SKM-1 (cell line): ENCODE results near the gene LCMT2.

Experiments
- DNase-seq: peaks from one replicate; lab custom pipeline; 2025; ENCODE audit not compliant: unreplicated experiment; lab: John Stamatoyannopoulos, UW

LCMT2 gene, protein sequence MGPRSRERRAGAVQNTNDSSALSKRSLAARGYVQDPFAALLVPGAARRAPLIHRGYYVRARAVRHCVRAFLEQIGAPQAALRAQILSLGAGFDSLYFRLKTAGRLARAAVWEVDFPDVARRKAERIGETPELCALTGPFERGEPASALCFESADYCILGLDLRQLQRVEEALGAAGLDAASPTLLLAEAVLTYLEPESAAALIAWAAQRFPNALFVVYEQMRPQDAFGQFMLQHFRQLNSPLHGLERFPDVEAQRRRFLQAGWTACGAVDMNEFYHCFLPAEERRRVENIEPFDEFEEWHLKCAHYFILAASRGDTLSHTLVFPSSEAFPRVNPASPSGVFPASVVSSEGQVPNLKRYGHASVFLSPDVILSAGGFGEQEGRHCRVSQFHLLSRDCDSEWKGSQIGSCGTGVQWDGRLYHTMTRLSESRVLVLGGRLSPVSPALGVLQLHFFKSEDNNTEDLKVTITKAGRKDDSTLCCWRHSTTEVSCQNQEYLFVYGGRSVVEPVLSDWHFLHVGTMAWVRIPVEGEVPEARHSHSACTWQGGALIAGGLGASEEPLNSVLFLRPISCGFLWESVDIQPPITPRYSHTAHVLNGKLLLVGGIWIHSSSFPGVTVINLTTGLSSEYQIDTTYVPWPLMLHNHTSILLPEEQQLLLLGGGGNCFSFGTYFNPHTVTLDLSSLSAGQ

DNA sequence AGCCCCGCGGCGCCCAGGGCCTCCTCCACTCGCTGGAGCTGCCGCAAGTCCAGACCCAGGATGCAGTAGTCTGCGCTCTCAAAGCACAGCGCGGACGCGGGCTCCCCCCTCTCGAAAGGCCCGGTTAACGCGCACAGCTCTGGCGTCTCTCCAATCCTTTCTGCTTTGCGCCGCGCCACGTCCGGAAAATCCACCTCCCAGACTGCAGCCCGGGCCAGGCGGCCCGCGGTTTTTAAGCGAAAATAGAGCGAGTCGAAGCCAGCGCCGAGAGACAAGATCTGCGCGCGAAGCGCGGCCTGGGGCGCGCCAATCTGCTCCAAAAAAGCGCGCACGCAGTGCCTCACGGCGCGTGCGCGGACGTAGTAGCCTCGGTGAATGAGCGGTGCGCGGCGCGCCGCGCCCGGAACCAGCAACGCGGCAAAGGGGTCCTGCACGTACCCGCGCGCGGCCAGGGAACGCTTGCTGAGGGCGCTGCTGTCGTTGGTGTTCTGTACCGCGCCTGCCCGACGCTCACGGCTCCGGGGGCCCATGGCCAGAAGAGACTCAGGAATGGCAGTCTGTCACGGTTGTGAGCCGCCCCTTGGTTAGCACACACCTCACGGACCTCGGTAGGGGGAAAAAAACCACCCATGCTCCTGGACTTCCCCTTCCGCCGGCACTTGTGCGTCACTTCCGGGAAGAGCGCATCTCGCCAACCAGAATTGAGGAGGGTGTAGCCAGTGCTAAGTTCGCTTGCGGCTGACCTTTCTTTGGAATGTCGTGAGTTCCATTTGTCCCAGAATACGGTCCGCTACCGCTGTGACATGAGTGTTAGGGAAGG, at the start of gene LCMT2:
TSS of gene LCMT2 (minus strand) at position 614 of the 820 bp plus-strand sequence. CDS start at position 530, 84 bp downstream.
- peak; percentile 91 for DNase-seq

DNA sequence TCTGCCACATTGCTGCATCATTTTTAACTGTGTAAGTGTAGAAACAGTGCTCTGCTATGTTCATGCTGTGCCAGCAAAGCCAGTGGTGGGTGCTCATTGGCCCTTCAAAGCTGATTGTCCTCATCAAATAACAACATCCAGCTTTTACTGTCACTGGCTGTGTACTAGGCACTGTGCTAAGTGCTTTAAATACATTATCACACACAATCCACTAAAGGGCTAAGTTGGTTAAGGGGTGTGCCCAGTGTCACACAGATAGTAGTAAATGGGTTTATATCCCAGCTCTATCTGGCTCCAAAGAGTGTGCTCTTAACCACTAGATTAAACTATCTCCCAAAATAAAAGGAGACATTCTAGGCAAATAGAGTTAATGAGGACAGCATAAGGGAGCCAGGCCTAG, 48.2 kb upstream of the LCMT2 start:
- DNase-seq: no peak

DNA sequence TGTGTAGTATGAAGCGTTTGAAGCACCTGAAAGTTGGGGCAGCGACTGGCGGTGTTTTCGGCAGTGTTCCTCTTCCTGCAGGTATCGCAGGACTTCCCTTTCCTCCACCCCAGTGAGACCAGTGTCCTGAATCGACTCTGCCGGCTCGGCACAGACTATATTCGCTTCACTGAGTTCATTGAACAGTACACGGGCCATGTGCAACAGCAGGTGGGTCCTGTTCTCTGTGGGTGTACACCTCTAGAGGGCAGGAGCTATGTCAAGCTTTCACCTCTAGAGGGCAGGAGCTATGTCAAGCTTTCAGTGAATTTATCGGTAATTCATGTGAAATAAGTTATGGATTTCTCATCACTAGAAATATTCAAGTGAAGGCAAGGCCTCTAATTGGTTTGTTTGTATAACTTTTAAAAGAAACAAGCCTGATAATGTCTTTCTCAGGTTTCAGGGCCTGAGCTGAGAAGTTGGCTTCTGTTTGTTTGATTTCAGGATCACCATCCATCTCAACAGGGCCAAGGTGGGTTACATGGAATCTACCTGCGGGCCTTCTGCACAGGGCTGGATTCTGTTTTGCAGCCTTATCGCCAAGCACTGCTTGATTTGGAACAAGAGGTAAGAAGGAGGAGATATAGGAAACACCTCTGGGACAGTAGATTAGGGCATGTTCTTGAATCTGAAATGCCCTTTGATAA, 45.8 kb upstream of the LCMT2 start:
- DNase-seq: peak; percentile 16

DNA sequence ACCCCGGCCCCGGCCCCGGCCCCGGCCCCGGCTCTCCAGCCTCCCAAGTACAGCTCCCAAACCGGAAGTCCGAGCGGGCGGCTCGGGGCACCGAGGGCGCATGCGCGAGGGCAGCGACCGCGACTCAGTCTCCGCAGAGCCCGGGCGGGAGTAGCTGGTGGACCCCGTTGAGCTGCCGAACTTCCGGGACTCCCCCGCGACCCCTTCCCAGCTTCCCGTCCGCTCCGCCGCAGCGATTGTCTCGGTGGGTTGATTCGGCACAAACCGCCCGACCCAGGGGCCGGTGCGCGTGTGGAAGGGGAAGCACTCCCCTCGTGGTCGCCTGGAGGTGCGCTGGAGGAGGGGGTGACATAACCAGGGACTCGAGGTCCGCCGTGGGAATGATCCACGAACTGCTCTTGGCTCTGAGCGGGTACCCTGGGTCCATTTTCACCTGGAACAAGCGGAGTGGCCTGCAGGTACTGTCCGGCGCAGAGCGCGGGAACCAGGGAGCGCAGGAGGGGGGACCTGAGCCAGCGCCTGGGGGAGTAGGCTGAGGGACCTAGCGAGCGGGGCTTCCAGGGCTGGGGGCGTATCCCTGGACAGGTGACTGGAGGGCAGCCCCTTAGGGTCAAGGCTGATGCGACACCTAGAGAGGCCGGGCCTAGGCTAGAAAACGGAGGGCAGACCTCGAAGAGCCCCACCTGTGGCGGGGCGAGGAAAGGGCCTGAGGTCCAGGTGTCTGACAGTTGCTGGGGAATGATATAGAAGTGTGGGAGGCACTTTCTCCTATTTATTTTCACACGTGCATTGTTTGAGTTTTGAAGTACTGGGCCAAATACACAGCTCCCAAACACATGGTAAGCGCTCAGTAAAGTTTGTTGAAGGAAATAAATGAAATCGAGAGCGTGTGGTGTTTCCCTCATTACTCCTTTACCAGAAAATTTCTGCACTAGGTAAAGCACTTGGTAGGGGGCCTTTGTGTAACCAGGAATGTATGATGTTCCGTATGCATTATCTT, 40.9 kb upstream of the LCMT2 start, which contains the start of the genes TUBGCP4 and ZSCAN29:
TSS of gene TUBGCP4 (plus strand) at position 127 of the 1,000 bp plus-strand sequence. CDS start at position 381, 254 bp downstream.
TSS of gene ZSCAN29 (minus strand) at position 69 of the 1,000 bp plus-strand sequence. CDS start 1,130 bp downstream, outside the sequence.
- peak; percentile 62 for DNase-seq

DNA sequence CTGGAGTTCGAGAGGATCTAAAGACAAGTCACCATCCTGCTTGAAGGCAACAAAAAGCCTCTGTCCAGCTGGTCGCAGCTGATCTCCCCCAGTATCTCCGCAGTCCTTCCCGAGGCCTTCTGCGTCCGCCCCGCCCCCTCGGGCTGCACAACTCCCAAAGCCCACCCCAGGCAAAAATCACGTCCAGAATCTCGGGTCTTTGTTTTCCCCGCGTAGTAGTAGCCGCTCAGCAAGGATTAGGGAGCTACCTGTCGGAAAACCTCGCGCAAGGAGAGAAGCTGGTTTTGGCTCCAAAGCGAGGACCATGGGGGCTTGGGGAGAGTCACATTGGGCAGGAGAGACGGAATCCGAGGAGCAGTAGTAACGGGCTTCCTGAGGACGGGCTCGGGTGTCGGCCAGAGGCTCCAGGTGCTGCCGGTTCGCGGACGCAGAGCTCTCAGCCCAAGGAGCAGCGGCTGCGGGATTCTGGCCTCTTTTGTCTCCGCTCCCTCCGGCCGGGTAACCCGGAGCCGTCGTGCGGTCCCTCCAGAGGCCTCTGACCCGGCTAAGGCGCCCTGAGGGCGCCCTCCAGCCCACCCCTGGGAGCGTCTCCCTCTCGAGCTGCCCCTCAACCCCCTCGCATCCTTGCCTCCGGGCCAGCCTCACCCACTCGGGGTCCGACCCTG, 40.1 kb upstream of the LCMT2 start:
- no peak for DNase-seq

DNA sequence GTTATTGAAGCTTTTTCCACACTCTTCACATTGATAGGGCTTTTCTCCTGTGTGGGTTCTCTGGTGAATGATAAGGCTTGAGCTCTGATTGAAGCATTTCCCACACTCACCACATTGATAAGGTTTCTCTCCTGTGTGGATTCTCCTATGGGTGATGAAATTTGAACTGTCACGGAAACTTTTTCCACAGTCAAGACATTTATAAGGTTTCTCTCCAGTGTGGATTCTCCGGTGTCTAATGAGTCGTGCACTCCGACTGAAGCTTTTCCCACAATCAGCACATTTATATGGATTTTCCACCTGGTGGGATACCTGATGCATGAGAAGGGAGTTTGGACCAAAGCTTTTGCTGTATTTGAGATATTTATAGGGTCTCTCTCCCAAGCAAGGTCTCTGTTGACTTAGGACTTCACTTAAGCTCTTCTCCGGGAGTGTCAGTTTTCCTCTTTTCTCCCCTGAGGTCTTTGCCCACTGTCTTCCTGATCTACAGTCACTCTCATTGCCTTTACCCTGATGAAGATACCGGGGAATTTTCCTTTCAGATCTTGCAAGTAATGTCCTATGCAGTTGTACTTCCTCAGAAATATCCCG, 31.0 kb upstream of the LCMT2 start:
- no peak for DNase-seq

DNA sequence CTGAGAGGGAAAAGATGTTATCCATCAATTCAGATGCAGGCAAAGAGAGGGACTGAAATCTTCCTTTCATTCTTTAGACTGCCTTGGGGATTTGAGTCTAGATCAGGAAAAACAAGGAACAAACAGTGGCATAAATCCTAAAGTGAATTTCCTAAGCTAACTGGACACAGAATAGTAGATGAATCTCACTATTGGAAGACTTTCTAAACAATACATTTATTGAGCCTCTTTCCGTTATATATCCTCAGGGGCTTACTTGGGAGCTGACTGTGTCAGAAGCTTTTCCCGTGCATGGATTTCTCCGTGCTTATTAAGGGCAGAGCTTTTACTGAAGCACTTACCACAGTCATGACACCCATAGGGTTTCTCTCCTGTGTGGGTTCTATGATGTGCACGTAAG, 30.4 kb upstream of the LCMT2 start:
- DNase-seq: no peak

DNA sequence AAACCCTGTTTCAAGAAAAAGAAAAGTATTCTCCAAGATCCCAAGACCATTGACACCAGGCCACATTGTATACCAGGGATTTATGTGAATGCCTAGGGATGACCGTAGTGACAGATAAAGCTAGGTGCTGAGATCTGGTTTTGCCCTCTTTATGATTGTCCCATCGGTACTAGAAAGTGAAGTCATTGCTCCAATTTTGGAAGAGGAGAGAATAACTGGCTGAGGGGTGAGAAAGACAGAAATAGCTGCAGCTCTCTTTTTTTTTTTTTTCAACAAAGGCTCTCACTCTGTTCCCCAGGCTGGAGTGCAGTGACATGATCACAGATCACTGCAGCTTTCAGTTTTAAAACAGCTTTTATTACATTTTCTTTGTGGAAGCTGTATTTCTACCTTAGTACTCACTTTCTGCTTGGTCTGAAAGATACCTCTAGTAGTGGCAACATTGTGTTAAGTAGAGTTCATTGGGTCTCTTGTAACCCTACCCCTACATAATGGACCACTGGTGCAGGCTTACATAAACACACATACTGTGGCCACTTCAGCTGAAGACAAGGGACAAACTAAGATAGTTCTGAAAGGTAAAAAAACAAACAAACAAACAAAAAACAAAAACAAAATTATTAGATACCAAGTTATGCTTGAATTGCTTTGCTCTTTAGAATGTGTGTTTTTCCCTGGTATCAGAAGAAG, 22.5 kb upstream of the LCMT2 start:
- DNase-seq: no peak

DNA sequence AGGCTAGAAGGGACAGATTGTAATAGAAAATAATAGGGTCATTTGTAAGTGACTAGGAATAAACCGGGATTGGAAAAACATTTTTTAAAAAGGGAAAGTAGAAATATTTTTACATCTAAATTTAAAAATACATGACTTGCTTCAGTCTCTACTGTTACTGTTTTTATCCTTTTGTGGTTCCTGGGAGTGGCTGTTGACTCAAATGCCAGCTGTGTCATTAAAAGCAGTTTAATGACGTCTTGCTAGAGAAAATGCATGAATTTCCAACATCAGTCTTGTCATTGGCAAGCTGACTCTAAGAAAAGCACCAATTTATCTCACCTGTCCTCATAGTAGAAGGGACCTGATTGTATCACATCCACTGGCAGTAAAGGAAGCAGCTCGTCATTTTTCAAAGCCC, 16.7 kb upstream of the LCMT2 start:
- no peak for DNase-seq

DNA sequence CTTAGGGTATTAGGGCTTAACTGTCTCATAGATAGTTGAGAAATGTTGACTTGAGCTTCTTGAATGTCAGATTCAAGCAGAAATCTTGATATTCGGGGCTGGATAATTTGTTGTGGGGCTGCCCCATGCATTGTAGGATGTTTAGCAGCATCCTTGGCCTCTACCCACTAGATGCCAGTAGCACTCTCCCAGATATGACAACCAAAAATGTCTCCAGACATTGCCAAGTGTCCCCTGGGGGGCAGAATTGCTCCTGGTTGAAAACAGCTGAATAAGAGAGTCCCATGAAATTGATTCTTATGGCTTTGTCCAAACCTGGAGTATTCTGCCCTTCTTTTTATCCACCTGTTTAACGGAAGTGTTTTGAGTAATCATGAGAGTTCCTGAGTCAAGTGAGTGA, 15.9 kb upstream of the LCMT2 start:
- no peak for DNase-seq

DNA sequence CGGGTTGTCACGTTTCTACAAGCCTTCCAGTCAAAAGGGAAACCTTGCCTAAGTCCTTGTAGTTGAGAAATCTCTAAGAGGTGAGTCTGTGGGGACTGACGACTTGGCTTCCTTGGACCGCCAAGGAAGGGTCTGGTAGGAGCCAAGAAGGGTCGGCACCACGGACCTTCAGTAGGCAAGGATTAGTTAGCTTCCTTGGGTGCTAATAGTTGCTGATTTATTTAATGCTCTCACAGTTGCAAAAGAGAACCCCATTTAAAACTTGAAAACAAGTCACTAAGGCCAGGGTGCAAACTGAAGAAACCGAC, 361 bp upstream of the LCMT2 start:
- DNase-seq: no peak

DNA sequence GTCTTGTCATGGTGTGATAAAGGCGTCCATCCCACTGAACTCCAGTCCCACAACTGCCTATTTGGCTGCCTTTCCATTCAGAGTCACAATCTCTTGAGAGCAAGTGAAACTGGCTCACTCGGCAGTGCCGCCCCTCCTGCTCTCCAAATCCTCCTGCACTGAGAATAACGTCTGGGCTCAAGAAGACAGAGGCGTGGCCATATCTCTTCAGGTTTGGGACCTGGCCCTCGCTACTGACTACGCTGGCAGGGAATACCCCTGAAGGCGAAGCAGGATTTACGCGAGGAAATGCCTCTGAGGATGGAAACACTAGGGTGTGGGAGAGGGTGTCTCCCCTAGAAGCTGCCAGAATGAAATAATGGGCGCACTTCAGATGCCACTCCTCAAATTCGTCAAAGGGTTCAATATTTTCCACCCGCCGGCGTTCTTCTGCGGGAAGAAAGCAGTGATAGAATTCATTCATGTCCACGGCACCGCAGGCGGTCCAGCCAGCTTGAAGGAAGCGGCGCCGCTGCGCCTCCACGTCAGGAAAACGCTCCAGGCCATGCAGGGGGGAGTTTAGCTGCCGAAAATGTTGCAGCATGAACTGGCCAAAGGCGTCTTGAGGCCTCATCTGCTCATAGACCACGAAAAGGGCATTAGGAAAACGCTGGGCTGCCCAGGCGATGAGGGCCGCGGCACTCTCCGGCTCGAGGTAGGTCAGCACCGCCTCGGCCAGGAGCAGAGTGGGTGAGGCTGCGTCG, 985 bp downstream of the LCMT2 start:
- DNase-seq: no peak

DNA sequence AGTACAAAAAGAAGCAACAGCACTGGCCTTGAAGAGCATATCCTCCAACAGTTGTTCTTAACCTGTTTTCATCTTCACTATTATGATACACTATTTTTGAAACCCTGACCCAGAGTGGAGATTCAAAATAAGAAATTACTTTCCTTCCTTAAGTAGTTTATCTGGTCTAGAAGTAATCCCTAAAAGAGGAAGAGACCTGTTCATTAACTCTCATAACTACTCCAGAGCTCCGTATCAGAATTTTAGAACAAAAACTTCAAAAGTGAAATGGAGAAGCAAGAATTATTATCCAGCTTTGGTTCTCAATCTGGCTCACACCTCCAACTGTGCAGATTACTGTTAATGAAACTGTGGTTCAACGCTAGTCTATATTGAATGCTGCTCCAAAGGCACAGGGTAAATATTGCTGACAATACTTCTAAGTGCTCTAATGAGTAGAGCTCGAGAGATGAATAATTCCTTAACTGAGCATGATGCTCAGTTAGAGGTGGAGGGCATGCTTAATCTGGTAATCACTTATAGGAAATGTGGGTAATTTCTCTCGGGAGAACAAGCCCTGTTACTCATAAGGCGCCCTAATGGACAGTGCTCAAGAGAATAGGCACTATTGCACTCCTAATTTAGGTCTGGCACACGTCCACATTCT, 5.2 kb downstream of the LCMT2 start:
- DNase-seq: no peak

DNA sequence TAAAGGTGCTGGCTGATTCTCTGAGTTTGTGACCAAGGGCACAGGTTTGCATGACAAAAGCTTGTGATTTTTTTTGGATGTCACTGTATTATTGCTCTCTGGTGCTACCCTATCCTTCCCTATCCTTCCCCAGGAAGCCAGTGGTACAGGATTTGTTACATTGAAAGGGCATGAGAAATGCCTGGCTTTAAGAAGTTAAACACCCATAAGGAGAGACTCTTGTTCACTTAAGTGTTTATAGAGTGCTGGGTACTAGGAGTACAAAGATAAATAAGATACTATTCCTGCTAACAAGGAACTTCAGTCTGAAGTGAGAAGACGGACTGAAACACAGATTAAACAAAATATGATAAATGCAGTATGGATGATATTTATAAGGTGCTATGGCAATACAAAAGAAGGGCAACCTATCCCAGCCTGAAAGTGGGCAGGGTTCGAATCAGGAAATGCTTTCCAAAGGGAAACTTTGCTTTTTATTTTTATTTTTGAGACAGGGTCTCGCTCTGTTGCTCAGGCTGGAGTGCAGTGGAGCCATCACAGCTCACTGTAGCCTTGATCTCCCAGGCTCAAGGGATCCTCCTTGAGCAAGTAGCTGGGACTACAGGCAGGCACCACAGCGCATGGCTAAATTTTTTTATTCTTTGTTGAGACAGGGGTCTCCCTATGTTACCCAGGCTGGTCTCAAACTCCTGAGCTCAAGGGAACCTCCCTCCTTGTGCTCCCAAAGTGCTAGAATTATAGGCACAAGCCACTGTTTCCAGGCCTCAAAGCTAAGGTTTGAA, 11.2 kb downstream of the LCMT2 start:
- no peak for DNase-seq

DNA sequence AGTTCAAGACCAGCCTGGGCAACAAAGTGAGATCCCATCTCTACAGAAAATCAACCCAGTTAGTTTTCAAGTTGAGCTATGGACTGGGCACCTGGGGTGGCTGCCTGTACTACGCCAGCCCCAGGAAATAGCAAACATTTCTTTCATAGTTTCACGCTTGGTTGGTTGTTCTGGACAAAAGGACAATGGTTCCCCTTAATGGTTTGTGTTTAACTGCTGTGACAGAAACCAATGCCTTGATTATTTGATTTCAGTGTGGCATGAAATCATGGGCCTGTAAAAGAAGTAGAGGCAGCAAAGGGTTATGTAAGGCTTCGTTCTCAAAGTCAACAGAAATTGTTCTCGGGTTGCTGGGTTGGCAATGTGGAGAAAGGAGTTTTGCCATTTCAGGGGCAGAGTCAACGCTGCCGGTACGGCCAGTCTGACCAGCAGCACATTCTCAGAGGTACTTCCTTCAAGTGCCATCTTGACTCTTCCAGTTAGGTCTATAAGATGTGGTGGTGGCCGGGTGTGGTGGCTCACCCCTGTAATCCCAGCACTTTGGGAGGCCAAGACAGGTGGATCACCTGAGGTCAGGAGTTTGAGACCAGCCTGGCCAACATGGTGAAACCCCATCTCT, 12.7 kb downstream of the LCMT2 start:
- DNase-seq: no peak

DNA sequence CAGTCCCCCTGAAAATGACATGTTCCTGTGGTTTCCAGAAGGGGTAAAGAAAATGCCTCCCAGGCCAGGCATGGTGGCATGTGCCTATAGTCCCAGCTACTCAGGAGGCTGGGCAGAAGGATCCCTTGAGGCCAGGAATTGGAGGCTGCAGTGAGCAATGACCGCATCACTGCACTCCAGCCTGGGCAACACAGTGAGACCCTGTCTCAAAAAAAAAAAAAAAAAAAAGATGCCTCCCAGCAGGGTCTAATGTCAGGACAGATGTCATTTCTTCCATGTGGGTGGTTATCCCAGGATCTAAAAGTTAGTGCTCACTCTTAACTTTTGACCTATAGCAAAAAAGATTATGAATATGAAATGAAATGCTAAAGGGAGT, 13.4 kb downstream of the LCMT2 start:
- no peak for DNase-seq
